Common myeloid progenitor, CD34-positive (primary cell): ENCODE data around the gene TGFBR1.
A peak's percentile ranks its signal among the peaks of the same experiment; 100 is the strongest.
"Not testable (repeated sequence)": the region's sequence is repeated elsewhere in the genome, so short reads cannot be mapped to it uniquely, and the experiment has no call there.

Experiments
- CTCF ChIA-PET: fragments of 350-600 bp; sonication (Branson Sonifier 250); formaldehyde crosslinking; loops from one replicate; lab custom pipeline; 2021; ENCODE audit warnings: antibody characterized with exemption; lab: Charles Lee
- POLR2A ChIA-PET: fragments of 350-600 bp; sonication (Branson Sonifier 250); formaldehyde crosslinking; loops from one replicate; lab custom pipeline; 2021; ENCODE audit warnings: antibody characterized with exemption; lab: Charles Lee
- DNase-seq, 3 donors: peaks; one replicate each; pipeline versions ENCODE4 v3.0.0 to v3.0.0-alpha.2; 2013
- H3K27ac ChIP-seq, 2 experiments: 1 replicate in 1 of 2; 2 replicates in 1 of 2; pipeline ENCODE4 v1.7.0; 2013; ENCODE audit warnings: inconsistent platforms in 2 of 2, low read length in 2 of 2, mild to moderate bottlenecking in 2 of 2, low read depth in 1 of 2, moderate library complexity in 1 of 2; ENCODE audit not compliant: severe bottlenecking in 2 of 2, insufficient read depth in 1 of 2, poor library complexity in 1 of 2
- H3K27me3 ChIP-seq, 5 experiments: replicated peaks in 2 of 5; 1 replicate in 3 of 5; 2 replicates in 2 of 5; pipeline versions ENCODE4 v1.6.1 to v1.7.0; 2013; ENCODE audit warnings: low read length in 4 of 5, mild to moderate bottlenecking in 2 of 5, moderate library complexity in 2 of 5, inconsistent platforms in 1 of 5; ENCODE audit not compliant: insufficient read depth in 5 of 5, control insufficient read depth in 4 of 5
- H3K36me3 ChIP-seq, 4 experiments: 1 replicate in 2 of 4; 2 replicates in 2 of 4; pipeline versions ENCODE4 v1.6.1 to v1.7.0; 2013; ENCODE audit warnings: low read length in 3 of 4, control low read depth in 1 of 4, mild to moderate bottlenecking in 1 of 4; ENCODE audit not compliant: control insufficient read depth in 4 of 4, insufficient read depth in 4 of 4
- H3K4me1 ChIP-seq, 4 experiments: 1 replicate in 3 of 4; 2 replicates in 1 of 4; pipeline versions ENCODE4 v1.6.1 to v1.7.1; 2013; ENCODE audit warnings: low read length in 3 of 4, mild to moderate bottlenecking in 3 of 4, control low read depth in 1 of 4, inconsistent platforms in 1 of 4, moderate library complexity in 1 of 4; ENCODE audit not compliant: control insufficient read depth in 4 of 4, insufficient read depth in 4 of 4; ENCODE audit errors: control extremely low read depth in 1 of 4
- H3K4me3 ChIP-seq, 7 experiments: 1 replicate in 4 of 7; 2 replicates in 3 of 7; pipeline versions ENCODE4 v1.5.1 to v1.7.0; 2013; ENCODE audit warnings: mild to moderate bottlenecking in 7 of 7, low read length in 6 of 7, moderate library complexity in 6 of 7, inconsistent platforms in 2 of 7, low read depth in 2 of 7, control low read depth in 1 of 7; ENCODE audit not compliant: insufficient read depth in 4 of 7, control insufficient read depth in 1 of 7; ENCODE audit errors: extremely low read depth in 1 of 7
- H3K9me3 ChIP-seq, 5 experiments: 1 replicate in 4 of 5; 2 replicates in 1 of 5; pipeline versions ENCODE4 v1.6.1 to v1.7.1; 2013; ENCODE audit warnings: low read length in 4 of 5, mild to moderate bottlenecking in 2 of 5, inconsistent platforms in 1 of 5, low read depth in 1 of 5, moderate library complexity in 1 of 5; ENCODE audit not compliant: control insufficient read depth in 4 of 5, insufficient read depth in 2 of 5; ENCODE audit errors: control extremely low read depth in 1 of 5
- WGBS: methylation state at CpG from one replicate; pipeline ENCODE4 v1.1.5; 2013; ENCODE audit not compliant: insufficient coverage; 5-methylcytosine and 5-hydroxymethylcytosine counted together

The TGFBR1 gene

GRCh38 chr9:99095565-99095964 is 9.3 kb upstream of the TGFBR1 start:
- Histone ChIP-seq H3K4me1 (peaks cover 0 to 22% (median 2%) of the 10 kb centered on the region in 4 experiments), H3K27ac (no peak overlapping the region), H3K27me3 (no peaks in the 10 kb centered on the region), H3K36me3 (no peaks in the 10 kb centered on the region), H3K9me3 (peaks cover 0 to 4% (median 0%) of the 10 kb centered on the region in 5 experiments), H3K4me3 (no peak overlapping the region)
- POLR2A ChIA-PET = no interaction called here
- CTCF ChIA-PET = interaction anchor here (0.7 kb wide), 1 partner anchor 8 kb away, joined by 3 read pairs; no protein-coding TSS in a partner anchor
- no CpG with 5 or more reads among the region's 3 CpGs for WGBS
- no peak for DNase-seq

DNA sequence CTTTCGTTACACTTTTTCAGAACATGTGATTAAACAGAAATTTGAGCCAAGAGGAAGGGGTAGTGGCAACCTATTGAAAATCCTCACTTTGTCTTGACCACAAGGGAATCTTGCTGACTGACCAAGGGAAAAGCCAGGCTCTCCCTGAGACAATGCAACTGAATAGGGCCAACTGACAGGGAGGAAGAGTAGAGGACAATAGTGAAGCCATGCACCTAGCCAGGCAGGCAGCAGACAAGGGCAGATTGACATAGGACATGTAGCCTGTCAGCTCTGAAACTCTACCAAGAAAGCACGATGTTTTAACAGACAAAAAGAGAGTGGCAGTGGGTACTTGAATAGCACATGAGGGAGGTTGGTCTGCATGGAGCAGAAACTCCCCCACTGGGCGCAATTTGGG is 8.5 kb upstream of the TGFBR1 start:
- Histone ChIP-seq H3K27ac (no peak overlapping the region), H3K9me3 (peaks cover 0 to 4% (median 0%) of the 10 kb centered on the region in 5 experiments), H3K4me3 (no peak overlapping the region), H3K4me1 (peaks cover 0 to 22% (median 2%) of the 10 kb centered on the region in 4 experiments), H3K36me3 (no peaks in the 10 kb centered on the region), H3K27me3 (no peaks in the 10 kb centered on the region)
- no peak for DNase-seq
- ChIA-PET CTCF (no interaction called here), POLR2A (no interaction called here)
- 92% methylated on average over 2 of the region's 3 CpGs for WGBS

DNA sequence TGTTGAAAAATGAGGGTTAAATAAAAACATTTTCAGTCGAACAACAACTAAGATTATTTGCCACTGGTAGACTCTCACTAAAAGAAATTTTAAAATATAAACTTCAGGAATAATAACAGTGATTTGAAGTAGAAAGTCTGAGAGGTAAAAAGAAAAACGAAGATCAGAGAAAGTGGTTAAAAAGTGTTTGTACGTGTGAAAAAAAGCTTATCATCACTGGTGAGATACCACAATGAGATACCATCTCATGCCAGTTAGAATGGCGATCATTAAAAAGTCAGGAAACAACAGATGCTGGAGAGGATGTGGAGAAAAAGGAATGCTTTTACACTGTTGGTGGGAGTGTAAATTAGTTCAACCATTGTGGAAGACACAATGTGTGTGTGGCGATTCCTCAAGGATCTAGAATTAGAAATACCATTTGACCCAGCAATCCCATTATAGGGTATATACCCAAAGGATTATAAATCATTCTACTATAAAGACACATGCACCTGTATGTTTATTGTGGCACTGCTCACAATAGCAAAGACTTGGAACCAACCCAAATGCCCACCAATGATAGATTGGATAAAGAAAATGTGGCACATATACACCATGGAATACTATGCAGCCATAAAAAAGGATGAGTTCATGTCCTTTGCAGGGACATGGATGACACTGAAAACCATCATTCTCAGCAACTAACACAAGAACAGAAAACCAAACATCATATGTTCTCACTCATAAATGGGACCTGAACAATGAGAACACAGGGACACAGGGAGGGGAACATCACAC is 4.9 kb upstream of the TGFBR1 start:
- CTCF ChIA-PET = interaction anchor here (1.7 kb wide), 1 partner anchor 17 kb away, joined by 4 read pairs; no protein-coding TSS in a partner anchor
- H3K9me3 ChIP-seq, H3K27ac ChIP-seq, POLR2A ChIA-PET, DNase-seq, H3K4me3 ChIP-seq, H3K27me3 ChIP-seq, H3K36me3 ChIP-seq: not testable (repeated sequence)
- peaks cover 3 to 21% (median 11%) of the 10 kb centered on the region in 4 experiments for H3K4me1 ChIP-seq
- WGBS = no CpG with 5 or more reads among the region's 5 CpGs

DNA sequence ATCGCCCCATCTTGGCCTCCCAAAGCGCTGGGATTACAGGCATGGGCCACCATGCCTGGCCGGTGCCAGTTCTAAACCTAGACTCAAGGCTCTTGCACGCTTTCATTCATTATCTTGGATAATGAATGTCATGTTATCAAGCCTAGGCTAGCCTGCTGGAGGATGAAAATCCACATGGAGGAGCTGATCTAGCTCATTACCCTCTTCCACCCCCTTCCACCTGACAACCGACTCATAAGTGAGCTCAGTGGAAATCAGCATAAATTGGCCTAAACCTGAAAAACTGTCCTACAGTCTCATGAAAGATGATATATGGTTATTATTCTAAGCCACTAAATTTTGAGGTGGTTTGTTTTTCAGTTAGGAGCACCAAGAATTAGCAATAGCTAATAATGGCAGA is 3.6 kb upstream of the TGFBR1 start:
- ChIA-PET CTCF (interaction anchor here (0.8 to 3.7 kb wide), 5 partner anchors 9 to 100 kb away, joined by 3 to 17 read pairs (median 4); no protein-coding TSS in a partner anchor), POLR2A (interaction anchor here (0.6 to 0.7 kb wide), 2 partner anchors 12 to 49 kb away, joined by 3 read pairs; no protein-coding TSS in a partner anchor)
- Histone ChIP-seq H3K36me3 (no peaks in the 10 kb centered on the region), H3K27ac (no peak overlapping the region), H3K27me3 (no peaks in the 10 kb centered on the region), H3K9me3 (peaks cover 0 to 4% (median 0%) of the 10 kb centered on the region in 5 experiments), H3K4me1 (peaks cover 6 to 19% (median 13%) of the 10 kb centered on the region in 4 experiments), H3K4me3 (no peak overlapping the region)
- whole genome bisulfite sequencing = 93% methylated on average over 3 of the region's 5 CpGs
- no peak for DNase-seq

DNA sequence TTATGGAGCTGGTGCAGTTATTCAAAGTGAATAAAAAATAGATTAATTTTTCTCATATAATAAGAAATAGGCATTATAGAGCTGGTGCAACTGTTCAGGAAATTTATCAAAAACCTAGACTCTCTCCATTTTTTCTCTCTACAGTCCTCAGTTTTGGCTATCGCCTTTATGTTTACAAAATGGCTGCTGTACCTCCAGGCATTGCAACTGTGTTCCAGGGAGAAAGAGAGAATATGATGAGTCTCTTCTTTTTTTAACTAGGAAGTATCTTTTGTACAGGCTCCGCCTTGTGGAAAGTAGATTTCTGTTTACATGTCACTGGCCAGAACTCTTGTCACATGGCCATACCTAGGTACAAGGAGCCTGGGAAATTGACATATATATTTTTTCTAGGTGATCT is 3.1 kb upstream of the TGFBR1 start:
- Histone ChIP-seq H3K27me3 (no peaks in the 10 kb centered on the region), H3K9me3 (peaks cover 0 to 4% (median 0%) of the 10 kb centered on the region in 5 experiments), H3K27ac (no peak overlapping the region), H3K4me3 (no peak overlapping the region), H3K4me1 (peaks cover 12 to 22% (median 19%) of the 10 kb centered on the region in 4 experiments), H3K36me3 (no peaks in the 10 kb centered on the region)
- CTCF ChIA-PET = interaction anchor here (0.8 to 3.7 kb wide), 6 partner anchors 10 to 101 kb away, joined by 3 to 17 read pairs (median 4); no protein-coding TSS in a partner anchor
- no peak for DNase-seq
- POLR2A ChIA-PET = interaction anchor here (0.7 kb wide), 1 partner anchor 50 kb away, joined by 3 read pairs; no protein-coding TSS in a partner anchor
- no CpG with 5 or more reads among the region's 2 CpGs for WGBS

- Histone ChIP-seq H3K36me3 (no peaks in the 10 kb centered on the region), H3K27ac (no peak overlapping the region), H3K9me3 (peaks cover 0 to 4% (median 0%) of the 10 kb centered on the region in 5 experiments), H3K4me1 (peaks cover 24 to 36% (median 33%) of the 10 kb centered on the region in 4 experiments), H3K27me3 (no peaks in the 10 kb centered on the region), H3K4me3 (peak overlapping the region in 1 of 7 experiments; percentile 7)
- POLR2A ChIA-PET = interaction anchor here (1.4 kb wide), 1 partner anchor 15 kb away, joined by 5 read pairs; no protein-coding TSS in a partner anchor
- no peak for DNase-seq
- CTCF ChIA-PET = interaction anchor here (0.6 to 3.7 kb wide), 18 partner anchors 8 to 105 kb away, joined by 3 to 17 read pairs (median 5); no protein-coding TSS in a partner anchor
- 89% methylated on average over 6 of the region's 11 CpGs for WGBS
These were observed 1.6 kb upstream of the TGFBR1 start for GRCh38 chr9:99103054-99103895.
